ACHN (cell line): ENCODE measurements around the gene UGT1A7.
"Not testable (repeated sequence)": the region's sequence is repeated elsewhere in the genome, so short reads cannot be mapped to it uniquely, and the experiment has no call there.

ENCODE experiments used
- DNase-seq: peaks from one replicate; pipeline ENCODE4 v3.0.0-alpha.2; 2015
- in situ Hi-C: cut with HindIII; loops from 2 replicates; pipeline ENCODE4 v1.10.0; 2017; ENCODE audit warnings: low sequenced_read_pairs, low pct_ligation_motif_present, low pct_unique_long_range_greater_than_20kb

UGT1A7 gene

GRCh38 chr2:233747283-233747544 is 65.5 kb downstream of the UGT1A7 start:
- DNase-seq: no peak
- in situ Hi-C loops: no loop called here

GRCh38 chr2:233750689-233751088 is 69.0 kb downstream of the UGT1A7 start:
- DNase-seq, in situ Hi-C loops: not testable (repeated sequence)

- DNase-seq: not testable (repeated sequence)
These were observed 69.7 kb downstream of the UGT1A7 start for GRCh38 chr2:233751212-233752009.

GRCh38 chr2:233754872-233755611 is 73.3 kb downstream of the UGT1A7 start:
- in situ Hi-C loops: no loop called here

More at GRCh38 chr2:233751212-233752009, 69.7 kb downstream of the UGT1A7 start:
- in situ Hi-C loops: not testable (repeated sequence)

GRCh38 chr2:233756429-233757081 is 74.9 kb downstream of the UGT1A7 start:
- in situ Hi-C loops: no loop called here
- no peak for DNase-seq

More at GRCh38 chr2:233754872-233755611, 73.3 kb downstream of the UGT1A7 start:
- no peak for DNase-seq

- no peak for DNase-seq
- in situ Hi-C loops: no loop called here
These were observed 76.4 kb downstream of the UGT1A7 start for GRCh38 chr2:233758141-233758540.

- in situ Hi-C loops: no loop called here
- DNase-seq: no peak
These were observed 77.1 kb downstream of the UGT1A7 start for GRCh38 chr2:233758849-233759248.

GRCh38 chr2:233760043-233760442 is 78.3 kb downstream of the UGT1A7 start, which contains the start of gene UGT1A1:
TSS of gene UGT1A1 (plus strand) at chr2:233760270. CDS start at chr2:233760288, 18 bp downstream.
- in situ Hi-C loops: no loop called here
- DNase-seq: no peak

GRCh38 chr2:233761040-233761769 is 79.5 kb downstream of the UGT1A7 start:
- in situ Hi-C loops: no loop called here
- DNase-seq: no peak

GRCh38 chr2:233764264-233764663 is 82.6 kb downstream of the UGT1A7 start:
- in situ Hi-C loops: no loop called here
- DNase-seq: no peak

GRCh38 chr2:233764761-233765160 is 83.1 kb downstream of the UGT1A7 start:
- DNase-seq: no peak
- in situ Hi-C loops: no loop called here

GRCh38 chr2:233766416-233766815 is 84.7 kb downstream of the UGT1A7 start:
- no peak for DNase-seq
- in situ Hi-C loops: no loop called here

GRCh38 chr2:233768076-233768475 is 86.4 kb downstream of the UGT1A7 start:
- in situ Hi-C loops: no loop called here
- no peak for DNase-seq

GRCh38 chr2:233769260-233769659 is 87.6 kb downstream of the UGT1A7 start:
- DNase-seq: no peak
- in situ Hi-C loops: no loop called here

GRCh38 chr2:233772153-233772552 is 90.5 kb downstream of the UGT1A7 start:
- no peak for DNase-seq
- in situ Hi-C loops: no loop called here

GRCh38 chr2:233772583-233772982 is 90.9 kb downstream of the UGT1A7 start:
- DNase-seq: no peak
- in situ Hi-C loops: no loop called here

GRCh38 chr2:233773854-233774253 is 92.2 kb downstream of the UGT1A7 start:
- in situ Hi-C loops: no loop called here
- no peak for DNase-seq

GRCh38 chr2:233775414-233775813 is 93.7 kb downstream of the UGT1A7 start:
- in situ Hi-C loops: no loop called here
- DNase-seq: no peak

- in situ Hi-C loops: no loop called here
- DNase-seq: no peak
These were observed 96.3 kb downstream of the UGT1A7 start, which contains the start of gene MROH2A for GRCh38 chr2:233778030-233778429. TSS of gene MROH2A (plus strand) at chr2:233778330. CDS start at chr2:233779359, 1,029 bp downstream.
